GM12878 (cell line): ENCODE results near the gene TFAP2E. TPM values are rescaled to one million over a fixed set of nuclear protein-coding genes. Genes with fewer than 3 reads are reported as not detected.

ENCODE experiments used
- ATAC-seq: fragments of 200-7000 bp; cut with Tn5 transposase; 3 replicates; pipeline ENCODE4 v1.9.1; 2020; ENCODE audit warnings: mild to moderate bottlenecking, moderate library complexity
- BruUV-seq: library from RNA; stranded (reverse); fragments of 400-500 nt; replicated peaks from 2 replicates; lab custom pipeline; 2021; lab: Mats Ljungman, UMichigan
- CTCF ChIA-PET: fragments of 300-600 bp; sonication (Branson Sonifier 250); formaldehyde crosslinking; extraction: SDS; loops from one replicate; lab custom pipeline; 2021; ENCODE audit warnings: inconsistent platforms; lab: Yijun Ruan, JAX
- POLR2A ChIA-PET: fragments of 350-600 bp; formaldehyde crosslinking; extraction: SDS; loops from one replicate; lab custom pipeline; 2021; ENCODE audit warnings: inconsistent platforms; lab: Charles Lee
- RAD21 ChIA-PET: fragments of 300-600 bp; sonication (Branson Sonifier 250); formaldehyde crosslinking; loops from one replicate; lab custom pipeline; 2023; ENCODE audit warnings: antibody characterized with exemption; ENCODE audit not compliant: unreplicated experiment; lab: Charles Lee
- SMC1A ChIA-PET: fragments of 300-600 bp; sonication (Branson Sonifier 250); formaldehyde crosslinking; loops from one replicate; lab custom pipeline; 2023; ENCODE audit not compliant: unreplicated experiment, uncharacterized antibody; lab: Charles Lee
- DNase-seq: peaks from one replicate; pipeline ENCODE4 v3.0.0-alpha.2; 2011; ENCODE audit warnings: low read depth, low spot score
- FAIRE-seq: peaks from 3 replicates; lab custom pipeline; 2011; peaks lifted over from hg19 to GRCh38; lab: Jason Lieb, UNC
- H2AFZ ChIP-seq: 2 replicates; pipeline ENCODE4 v1.6.0; 2011; ENCODE audit warnings: low read depth, low read length, control low read depth; ENCODE audit not compliant: control insufficient read depth
- H3K27ac ChIP-seq: 2 replicates; pipeline ENCODE4 v1.5.1; 2011; ENCODE audit warnings: control low read depth; ENCODE audit not compliant: control insufficient read depth, insufficient read depth
- H3K27me3 ChIP-seq, 2 experiments: replicated peaks in 1 of 2; 2 replicates each; pipeline versions ENCODE4 v1.6.0 to v1.6.1; 2011; ENCODE audit warnings: low read length in 1 of 2; ENCODE audit not compliant: control insufficient read depth in 2 of 2, insufficient read depth in 2 of 2
- H3K36me3 ChIP-seq, 2 experiments: 2 replicates each; pipeline ENCODE4 v1.5.1; 2011; ENCODE audit warnings: low read length in 1 of 2; ENCODE audit not compliant: control insufficient read depth in 2 of 2, insufficient read depth in 2 of 2
- H3K4me1 ChIP-seq: 2 replicates; pipeline ENCODE4 v1.6.1; 2011; ENCODE audit warnings: mild to moderate bottlenecking, low read length, moderate library complexity, mixed read lengths; ENCODE audit not compliant: control insufficient read depth, insufficient read depth
- H3K4me2 ChIP-seq: 2 replicates; pipeline ENCODE4 v1.6.0; 2011; ENCODE audit warnings: control low read depth; ENCODE audit not compliant: control insufficient read depth, insufficient read depth
- H3K4me3 ChIP-seq: fragments of 200-600 bp; sonication (generic); 2 replicates; pipeline ENCODE4 v1.5.1; 2016
- H3K79me2 ChIP-seq: 2 replicates; pipeline ENCODE4 v1.6.0; 2011; ENCODE audit warnings: low read length; ENCODE audit not compliant: control insufficient read depth, insufficient read depth
- H3K9ac ChIP-seq: 2 replicates; pipeline ENCODE4 v1.8.0; 2011; ENCODE audit warnings: low read length, control low read depth, mixed read lengths; ENCODE audit not compliant: control insufficient read depth, insufficient read depth
- H3K9me3 ChIP-seq: replicated peaks from 3 replicates; pipeline ENCODE4 v1.5.1; 2011; ENCODE audit warnings: mild to moderate bottlenecking, low read length; ENCODE audit not compliant: control insufficient read depth, insufficient read depth
- H4K20me1 ChIP-seq: 2 replicates; pipeline ENCODE4 v1.6.0; 2011; ENCODE audit not compliant: control insufficient read depth, insufficient read depth
- BCL3 ChIP-seq: IDR thresholded peaks from 2 replicates; pipeline ENCODE4 v1.6.1; 2011; ENCODE audit warnings: borderline replicate concordance, low read depth, mild to moderate bottlenecking, moderate library complexity, low read length; ENCODE audit not compliant: insufficient read depth, poor library complexity, severe bottlenecking
- SMAD5 ChIP-seq: IDR thresholded peaks from 2 replicates; pipeline ENCODE4 v1.6.1; 2016; ENCODE audit warnings: antibody characterized with exemption, low read depth
- WGBS: methylation state at CpG from one replicate; pipeline ENCODE4 v1.1.6; 2016; ENCODE audit warnings: low lambda C conversion rate; ENCODE audit not compliant: insufficient replicate concordance, insufficient coverage; ENCODE audit errors: missing lambda C conversion rate; 5-methylcytosine and 5-hydroxymethylcytosine counted together
- in situ Hi-C: fragments of 300-500 bp; cut with MboI; formaldehyde crosslinking; loops from 9 replicates; pipeline ENCODE4 v1.14.3; 2018; ENCODE audit warnings: mixed read lengths
- intact Hi-C: fragments of 100-400 bp; cut with micrococcal nuclease; formaldehyde crosslinking; loops from one replicate; pipeline ENCODE4 v1.14.2; 2022; ENCODE audit not compliant: unreplicated experiment
- polyA plus RNA-seq, 11 experiments: library from polyadenylated mRNA; depleted of rRNA in 4 of 11; unstranded in 6 of 11; stranded (reverse) in 5 of 11; fragments of >200 nt; fragmentation: Nextera tagmentation in 4 of 11; fragmentation: Illumina TruSeq in 1 of 11; extraction: Ambion mirVana in 4 of 11; extraction: Trizol in 1 of 11; gene quantifications; 1 replicate in 1 of 11; 2 replicates in 10 of 11; pipeline versions ENCODE4 v1.2.1 to v1.2.3, GENCODE V29; 2011 to 2016; ENCODE audit warnings: inconsistent platforms in 2 of 11, missing spikeins in 2 of 11, low read depth in 1 of 11
- total RNA-seq, 4 experiments: library from RNA; depleted of rRNA in 3 of 4; stranded (reverse); fragments of >200 nt in 3 of 4; fragmentation: Illumina TruSeq in 1 of 4; extraction: Trizol in 1 of 4; gene quantifications; 2 replicates each; pipeline versions ENCODE4 v1.2.1 to v1.2.3, GENCODE V29; 2013 to 2021

Gene TFAP2E
- total and polyA plus RNA-seq, 10 of the 15 experiments (the other 5 are each of a cell fraction or from before 2014, with no cell fraction given), result 0.10 to 1.1 (median 0.43) TPM

- Histone ChIP-seq H3K36me3 (peaks cover 0 to 12% of the 10 kb centered on the region in 2 experiments; a peak in 2 of 4 replicates), H3K79me2 (peaks cover 14% of the 10 kb centered on the region), H3K27ac (no peak overlapping the region), H4K20me1 (no peaks in the 10 kb centered on the region), H3K4me3 (no peak overlapping the region), H3K27me3 (no peaks in the 10 kb centered on the region), H3K4me1 (no peaks in the 10 kb centered on the region; the same call in 1 of the 2 replicates), H3K4me2 (no peak overlapping the region), H3K9me3 (no peaks in the 10 kb centered on the region), H2AFZ (no peak overlapping the region), H3K9ac (no peak overlapping the region)
- in situ Hi-C loops (loop anchor here (5.0 kb wide), 1 partner anchor 110 kb away; no protein-coding TSS in a partner anchor), intact Hi-C loops (no loop called here)
- no peak for TF ChIP-seq SMAD5
- TF ChIP-seq BCL3, result peak; percentile 59
- RAD21 ChIA-PET, result interaction anchor here (0.6 to 4.9 kb wide), 3 partner anchors 22 to 110 kb away, joined by 3 to 46 read pairs (median 5); no protein-coding TSS in a partner anchor
- no TSS peak for BruUV-seq
- ATAC-seq (no peak), DNase-seq (no peak), FAIRE-seq (no peak)
- POLR2A ChIA-PET, result interaction anchor here (0.5 to 1.5 kb wide), 2 partner anchors 26 to 111 kb away, joined by 3 to 5 read pairs; no protein-coding TSS in a partner anchor
- CTCF ChIA-PET, result interaction anchor here (1.0 to 4.9 kb wide), 5 partner anchors 19 to 154 kb away, joined by 3 to 69 read pairs (median 4); no protein-coding TSS in a partner anchor
- WGBS, result 85% methylated on average over 15 of the region's 15 CpGs
- SMC1A ChIA-PET, result interaction anchor here (1.2 to 3.2 kb wide), 3 partner anchors 25 to 111 kb away, joined by 6 to 25 read pairs (median 11); no protein-coding TSS in a partner anchor
Measured at GRCh38 chr1:35561972-35562680, 11.0 kb upstream of the TFAP2E start.
